IMR-90 (cell line): Measurements from ENCODE around the gene SMOC1. TPM values are rescaled to one million over a fixed set of nuclear protein-coding genes. Genes with fewer than 3 reads are reported as not detected.

Source experiments
- ATAC-seq: fragments of 200-7000 bp; cut with Tn5 transposase; 2 replicates; pipeline ENCODE4 v1.9.1; 2020; ENCODE audit warnings: low read depth, mild to moderate bottlenecking, moderate library complexity
- BruUV-seq: library from RNA; stranded (reverse); fragments of 400-500 nt; replicated peaks from 2 replicates; lab custom pipeline; 2021; lab: Mats Ljungman, UMichigan
- CTCF ChIA-PET: fragments of 300-600 bp; formaldehyde crosslinking; extraction: SDS; loops from one replicate; lab custom pipeline; 2021; ENCODE audit warnings: antibody characterized with exemption; lab: Yijun Ruan, JAX
- POLR2A ChIA-PET: fragments of 300-600 bp; sonication (Branson Sonifier 250); formaldehyde crosslinking; loops from one replicate; lab custom pipeline; 2022; ENCODE audit warnings: antibody characterized with exemption; ENCODE audit not compliant: unreplicated experiment; lab: Charles Lee
- DNase-seq: peaks from one replicate; pipeline ENCODE4 v3.0.0; 2013
- H2AFZ ChIP-seq: replicated peaks from 2 replicates; pipeline ENCODE3; 2013; ENCODE audit warnings: low read length, mild to moderate bottlenecking; ENCODE audit not compliant: poor library complexity
- H2AK5ac ChIP-seq: 2 replicates; pipeline ENCODE4 v1.6.1; 2013; ENCODE audit warnings: low read depth, low read length, inconsistent platforms
- H2AK9ac ChIP-seq: replicated peaks from 2 replicates; pipeline ENCODE3; 2013; ENCODE audit warnings: mild to moderate bottlenecking, low read depth, low read length, moderate library complexity; ENCODE audit not compliant: poor library complexity
- H2BK120ac ChIP-seq: 2 replicates; pipeline ENCODE4 v1.6.1; 2013; ENCODE audit warnings: low read depth, low read length, inconsistent platforms
- H2BK15ac ChIP-seq: 3 replicates; pipeline ENCODE4 v1.6.1; 2013; ENCODE audit warnings: low read depth, low read length, inconsistent platforms
- H2BK20ac ChIP-seq: 2 replicates; pipeline ENCODE4 v1.6.1; 2013; ENCODE audit warnings: low read depth, mild to moderate bottlenecking, inconsistent platforms, low read length, moderate library complexity
- H2BK5ac ChIP-seq: 2 replicates; pipeline ENCODE4 v1.6.1; 2013; ENCODE audit warnings: mild to moderate bottlenecking, low read depth, low read length, inconsistent platforms; ENCODE audit not compliant: poor library complexity, severe bottlenecking
- H3K14ac ChIP-seq: replicated peaks from 2 replicates; pipeline ENCODE4 v1.6.1; 2013; ENCODE audit warnings: low read depth, low read length, inconsistent platforms
- H3K18ac ChIP-seq: 2 replicates; pipeline ENCODE4 v1.6.1; 2013; ENCODE audit warnings: low read depth, low read length, control low read depth
- H3K23ac ChIP-seq: 2 replicates; pipeline ENCODE4 v1.6.1; 2013; ENCODE audit warnings: low read depth, low read length, inconsistent platforms
- H3K27ac ChIP-seq: 2 replicates; pipeline ENCODE4 v1.5.1; 2013; ENCODE audit warnings: mild to moderate bottlenecking, control low read depth, low read length; ENCODE audit not compliant: insufficient read depth
- H3K27me3 ChIP-seq: 2 replicates; pipeline ENCODE4 v1.6.1; 2013; ENCODE audit warnings: low read length; ENCODE audit not compliant: control insufficient read depth, insufficient read depth
- H3K36me3 ChIP-seq: 2 replicates; pipeline ENCODE4 v1.6.1; 2013; ENCODE audit warnings: low read length, mixed read lengths; ENCODE audit not compliant: control insufficient read depth, insufficient read depth
- H3K4ac ChIP-seq: 2 replicates; pipeline ENCODE4 v1.6.1; 2013; ENCODE audit warnings: low read depth, low read length, inconsistent platforms
- H3K4me1 ChIP-seq: 2 replicates; pipeline ENCODE4 v1.6.1; 2013; ENCODE audit warnings: low read length, mixed read lengths; ENCODE audit not compliant: control insufficient read depth, insufficient read depth
- H3K4me2 ChIP-seq: 2 replicates; pipeline ENCODE4 v1.6.1; 2013; ENCODE audit warnings: low read depth, mild to moderate bottlenecking, control low read depth, low read length, moderate library complexity
- H3K4me3 ChIP-seq: 2 replicates; pipeline ENCODE4 v1.5.1; 2013; ENCODE audit warnings: low read depth, mild to moderate bottlenecking, control low read depth, low read length, moderate library complexity; ENCODE audit not compliant: insufficient read depth
- H3K56ac ChIP-seq: 2 replicates; pipeline ENCODE4 v1.6.1; 2013; ENCODE audit warnings: low read length, inconsistent platforms; ENCODE audit not compliant: insufficient read depth; ENCODE audit errors: extremely low read depth
- H3K79me1 ChIP-seq, 2 experiments: 2 replicates each; pipeline ENCODE4 v1.6.1; 2013; ENCODE audit warnings: low read length in 2 of 2, inconsistent platforms in 1 of 2, low read depth in 1 of 2
- H3K9ac ChIP-seq: 2 replicates; pipeline ENCODE4 v1.6.1; 2013; ENCODE audit warnings: low read depth, low read length, control low read depth
- H3K9me1 ChIP-seq: 2 replicates; pipeline ENCODE4 v1.6.1; 2013; ENCODE audit warnings: low read length, inconsistent platforms; ENCODE audit not compliant: insufficient read depth
- H3K9me3 ChIP-seq: 2 replicates; pipeline ENCODE4 v1.6.1; 2013; ENCODE audit warnings: low read length; ENCODE audit not compliant: control insufficient read depth, insufficient read depth
- H4K20me1 ChIP-seq: 2 replicates; pipeline ENCODE4 v1.6.1; 2013; ENCODE audit warnings: low read length, inconsistent platforms; ENCODE audit not compliant: insufficient read depth
- H4K5ac ChIP-seq: 2 replicates; pipeline ENCODE4 v1.6.1; 2013; ENCODE audit warnings: mild to moderate bottlenecking, low read depth, low read length, control low read depth
- H4K8ac ChIP-seq, 2 experiments: 2 replicates each; pipeline ENCODE4 v1.6.1; 2013; ENCODE audit warnings: low read depth in 2 of 2, low read length in 2 of 2, control low read depth in 1 of 2, inconsistent platforms in 1 of 2
- H4K91ac ChIP-seq: 2 replicates; pipeline ENCODE4 v1.6.1; 2013; ENCODE audit warnings: low read depth, low read length, inconsistent platforms; ENCODE audit not compliant: insufficient read depth
- CHD1 ChIP-seq: IDR thresholded peaks from 2 replicates; pipeline ENCODE4 v1.6.1; 2012; ENCODE audit warnings: low read depth, low read length, improper control_type of control experiment
- ELK1 ChIP-seq: fragments of 150-350 bp; IDR thresholded peaks from 2 replicates; pipeline ENCODE4 v1.6.1; 2016; ENCODE audit warnings: low read depth, mild to moderate bottlenecking, low read length, moderate library complexity, borderline replicate concordance
- MAFK ChIP-seq: IDR thresholded peaks from 2 replicates; pipeline ENCODE4 v1.6.1; 2012; ENCODE audit warnings: low read depth, low read length, improper control_type of control experiment
- MAZ ChIP-seq: IDR thresholded peaks from 2 replicates; pipeline ENCODE4 v1.6.1; 2012; ENCODE audit warnings: low read depth, mild to moderate bottlenecking, low read length, improper control_type of control experiment, moderate library complexity, borderline replicate concordance
- MXI1 ChIP-seq: IDR thresholded peaks from 2 replicates; pipeline ENCODE4 v1.6.1; 2012; ENCODE audit warnings: low read depth, mild to moderate bottlenecking, low read length, moderate library complexity, borderline replicate concordance
- POLR2A ChIP-seq: IDR thresholded peaks from 2 replicates; pipeline ENCODE4 v1.6.1; 2012; ENCODE audit warnings: mild to moderate bottlenecking, low read depth, low read length
- RAD21 ChIP-seq: IDR thresholded peaks from 2 replicates; pipeline ENCODE4 v1.6.1; 2012; ENCODE audit warnings: low read length, improper control_type of control experiment
- RCOR1 ChIP-seq: IDR thresholded peaks from 2 replicates; pipeline ENCODE4 v1.6.1; 2012; ENCODE audit warnings: mild to moderate bottlenecking, low read length, improper control_type of control experiment; ENCODE audit not compliant: insufficient replicate concordance
- RFX5 ChIP-seq: IDR thresholded peaks from 2 replicates; pipeline ENCODE4 v1.8.0; 2012; ENCODE audit warnings: low read depth, mild to moderate bottlenecking, low read length, moderate library complexity
- WGBS, 2 experiments: methylation state at CpG; one replicate each; pipeline versions ENCODE4 v1.1.5 to v1.1.7; 2013; ENCODE audit warnings: missing lambda C conversion rate in 2 of 2; ENCODE audit not compliant: insufficient read length in 1 of 2; ENCODE audit errors: extremely low coverage in 2 of 2; 5-methylcytosine and 5-hydroxymethylcytosine counted together
- dilution Hi-C: fragments of 300-500 bp; cut with HindIII; formaldehyde crosslinking; loops from one replicate; pipeline ENCODE4 v1.14.3; 2018; ENCODE audit warnings: low sequenced_read_pairs; ENCODE audit not compliant: unreplicated experiment
- in situ Hi-C: fragments of 300-500 bp; cut with MboI; formaldehyde crosslinking; loops from 3 replicates; pipeline ENCODE4 v1.14.3; 2019; ENCODE audit warnings: low sequenced_read_pairs, inconsistent platforms, mixed read lengths
- intact Hi-C: fragments of 100-400 bp; cut with micrococcal nuclease; formaldehyde crosslinking; loops from 2 replicates; pipeline ENCODE4 v1.10.0; 2022
- polyA plus RNA-seq, 3 experiments: library from polyadenylated mRNA; depleted of rRNA; stranded (reverse); fragments of >200 nt; gene quantifications; 2 replicates each; pipeline ENCODE4 v1.2.3, GENCODE V29; 2012; ENCODE audit warnings: low replicate concordance in 1 of 3
- total RNA-seq: library from RNA; depleted of rRNA; stranded (reverse); fragments of >200 nt; gene quantifications from 2 replicates; pipeline ENCODE4 v1.2.3, GENCODE V29; 2012
- TF ChIP-seq, protein P1 (sequence below): conservative IDR thresholded peaks from 2 replicates; pipeline ENCODE4 v1.5.1; 2012; ENCODE audit warnings: mild to moderate bottlenecking, low read depth, low read length, improper control_type of control experiment

SMOC1 gene
- total and polyA plus RNA-seq, 2 of the 4 experiments (the other 2 are of a cell fraction), result 0.90 to 4.1 TPM

DNA sequence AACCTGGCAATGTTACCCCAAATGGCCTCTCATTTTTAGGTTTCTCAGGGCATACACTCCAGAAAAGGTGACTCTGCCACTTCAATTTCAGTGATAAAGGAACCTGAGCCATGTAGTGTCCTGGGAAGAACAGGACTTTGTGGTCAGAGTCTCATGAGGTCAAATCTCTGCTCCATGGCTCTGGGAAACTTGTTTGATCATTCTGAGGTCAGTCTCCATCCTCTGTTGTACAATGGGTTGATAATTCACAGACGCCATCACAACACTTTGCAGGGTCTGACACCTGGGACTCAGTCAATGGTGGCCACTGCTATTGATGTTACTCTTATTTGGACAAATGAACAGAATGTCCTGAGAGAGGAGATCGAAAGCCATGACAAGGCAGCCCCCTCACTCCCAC lies 31.1 kb upstream of the SMOC1 start:
- no peak overlapping the region for H2BK20ac ChIP-seq
- H3K18ac ChIP-seq, result no peak overlapping the region
- no peak overlapping the region for H3K4me2 ChIP-seq
- TF ChIP-seq MAZ (no peak), RCOR1 (no peak), MAFK (no peak), RFX5 (no peak), POLR2A (no peak), RAD21 (no peak), MXI1 (no peak), CHD1 (no peak), ELK1 (no peak)
- TF ChIP-seq, protein P1, sequence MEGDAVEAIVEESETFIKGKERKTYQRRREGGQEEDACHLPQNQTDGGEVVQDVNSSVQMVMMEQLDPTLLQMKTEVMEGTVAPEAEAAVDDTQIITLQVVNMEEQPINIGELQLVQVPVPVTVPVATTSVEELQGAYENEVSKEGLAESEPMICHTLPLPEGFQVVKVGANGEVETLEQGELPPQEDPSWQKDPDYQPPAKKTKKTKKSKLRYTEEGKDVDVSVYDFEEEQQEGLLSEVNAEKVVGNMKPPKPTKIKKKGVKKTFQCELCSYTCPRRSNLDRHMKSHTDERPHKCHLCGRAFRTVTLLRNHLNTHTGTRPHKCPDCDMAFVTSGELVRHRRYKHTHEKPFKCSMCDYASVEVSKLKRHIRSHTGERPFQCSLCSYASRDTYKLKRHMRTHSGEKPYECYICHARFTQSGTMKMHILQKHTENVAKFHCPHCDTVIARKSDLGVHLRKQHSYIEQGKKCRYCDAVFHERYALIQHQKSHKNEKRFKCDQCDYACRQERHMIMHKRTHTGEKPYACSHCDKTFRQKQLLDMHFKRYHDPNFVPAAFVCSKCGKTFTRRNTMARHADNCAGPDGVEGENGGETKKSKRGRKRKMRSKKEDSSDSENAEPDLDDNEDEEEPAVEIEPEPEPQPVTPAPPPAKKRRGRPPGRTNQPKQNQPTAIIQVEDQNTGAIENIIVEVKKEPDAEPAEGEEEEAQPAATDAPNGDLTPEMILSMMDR, result no peak
- H3K23ac ChIP-seq, result no peak overlapping the region
- BruUV-seq, result no TSS peak
- no peak overlapping the region for H2BK120ac ChIP-seq
- H3K4me3 ChIP-seq, result no peak overlapping the region
- H2AFZ ChIP-seq, result no peak overlapping the region
- H3K14ac ChIP-seq, result no peak overlapping the region
- no peaks in the 10 kb centered on the region for H3K79me1 ChIP-seq
- H3K56ac ChIP-seq, result no peak overlapping the region
- no peak for DNase-seq
- H2BK5ac ChIP-seq, result no peak overlapping the region
- H4K20me1 ChIP-seq, result no peaks in the 10 kb centered on the region
- H3K4me1 ChIP-seq, result no peaks in the 10 kb centered on the region
- H3K9ac ChIP-seq, result no peak overlapping the region
- no peak overlapping the region for H4K8ac ChIP-seq
- H2AK9ac ChIP-seq, result no peak overlapping the region
- H4K91ac ChIP-seq, result no peak overlapping the region
- ChIA-PET POLR2A (no interaction called here), CTCF (no interaction called here)
- no CpG with 5 or more reads among the region's 2 CpGs for WGBS, 2 experiments
- H3K9me1 ChIP-seq, result no peaks in the 10 kb centered on the region
- dilution Hi-C loops, result no loop called here
- H3K27ac ChIP-seq, result no peak overlapping the region
- ATAC-seq, result no peak
- no peaks in the 10 kb centered on the region for H3K9me3 ChIP-seq
- in situ Hi-C loops, result loop anchor here (25.0 kb wide), 1 partner anchor 464 kb away; no protein-coding TSS in a partner anchor
- H3K36me3 ChIP-seq, result no peaks in the 10 kb centered on the region
- H3K4ac ChIP-seq, result no peak overlapping the region
- H2BK15ac ChIP-seq, result no peak overlapping the region
- H4K5ac ChIP-seq, result no peak overlapping the region
- H2AK5ac ChIP-seq, result no peak overlapping the region
- intact Hi-C loops, result no loop called here
- peaks cover 45% of the 10 kb centered on the region for H3K27me3 ChIP-seq
